Naive thymus-derived CD4-positive, alpha-beta T cell (primary cell): Measurements from ENCODE around the gene IL15. TPM values are rescaled to one million over a fixed set of nuclear protein-coding genes. Genes with fewer than 3 reads are reported as not detected.

ENCODE experiments used
- ATAC-seq: fragments of 150-1000 bp; cut with Tn5 transposase; 2 replicates; pipeline ENCODE4 v1.10.0; 2021; ENCODE audit warnings: mild to moderate bottlenecking, moderate library complexity
- CTCF ChIA-PET: fragments of 350-600 bp; sonication (Branson Sonifier 250); formaldehyde crosslinking; loops from one replicate; lab custom pipeline; 2021; ENCODE audit warnings: antibody characterized with exemption; lab: Charles Lee
- POLR2A ChIA-PET: fragments of 350-600 bp; sonication (Branson Sonifier 250); formaldehyde crosslinking; loops from one replicate; lab custom pipeline; 2021; ENCODE audit warnings: antibody characterized with exemption, inconsistent platforms; lab: Charles Lee
- DNase-seq, 9 donors: peaks; one replicate each; pipeline versions ENCODE4 v3.0.0 to v3.0.0-alpha.2; 2020 to 2022; ENCODE audit warnings: mixed read lengths in 1 of 9
- H3K27ac ChIP-seq: one replicate; pipeline ENCODE4 v1.7.0; 2013; ENCODE audit warnings: mild to moderate bottlenecking, low read depth, low read length, moderate library complexity
- H3K27me3 ChIP-seq, 2 donors: one replicate each; pipeline ENCODE4 v1.7.0; 2013; ENCODE audit warnings: low read length in 2 of 2, mild to moderate bottlenecking in 2 of 2, moderate library complexity in 2 of 2; ENCODE audit not compliant: control insufficient read depth in 2 of 2, insufficient read depth in 2 of 2
- H3K36me3 ChIP-seq, 3 experiments: 1 replicate in 2 of 3; 2 replicates in 1 of 3; pipeline ENCODE4 v1.7.0; 2013; ENCODE audit warnings: low read length in 3 of 3, mild to moderate bottlenecking in 3 of 3, moderate library complexity in 1 of 3; ENCODE audit not compliant: insufficient read depth in 3 of 3, control insufficient read depth in 2 of 3
- H3K4me1 ChIP-seq, 2 donors: one replicate each; pipeline ENCODE4 v1.7.0; 2013; ENCODE audit warnings: low read length in 2 of 2, mild to moderate bottlenecking in 2 of 2, moderate library complexity in 1 of 2; ENCODE audit not compliant: control insufficient read depth in 2 of 2, insufficient read depth in 2 of 2
- H3K4me3 ChIP-seq: 2 replicates; pipeline ENCODE4 v1.7.0; 2013; ENCODE audit warnings: mild to moderate bottlenecking, low read length
- H3K9me3 ChIP-seq, 3 experiments: 1 replicate in 2 of 3; 2 replicates in 1 of 3; pipeline ENCODE4 v1.7.0; 2013; ENCODE audit warnings: low read length in 3 of 3; ENCODE audit not compliant: control insufficient read depth in 2 of 3
- H3K27ac Mint-ChIP-seq, 9 donors: one replicate each; pipeline ENCODE4 v1.8.0; 2020 to 2022; ENCODE audit warnings: mixed read lengths in 9 of 9, mild to moderate bottlenecking in 8 of 9, moderate library complexity in 5 of 9, inconsistent platforms in 2 of 9
- H3K27me3 Mint-ChIP-seq, 5 donors: one replicate each; pipeline ENCODE4 v1.8.0; 2021 to 2022; ENCODE audit warnings: mixed read lengths in 5 of 5, mild to moderate bottlenecking in 1 of 5
- H3K36me3 Mint-ChIP-seq, 5 donors: one replicate each; pipeline ENCODE4 v1.8.0; 2020 to 2022; ENCODE audit warnings: mixed read lengths in 5 of 5, mild to moderate bottlenecking in 3 of 5, inconsistent platforms in 1 of 5
- H3K4me1 Mint-ChIP-seq, 7 donors: one replicate each; pipeline ENCODE4 v1.8.0; 2020 to 2022; ENCODE audit warnings: mixed read lengths in 7 of 7, mild to moderate bottlenecking in 3 of 7, inconsistent platforms in 1 of 7
- H3K4me3 Mint-ChIP-seq, 10 donors: one replicate each; pipeline ENCODE4 v1.8.0; 2020 to 2022; ENCODE audit warnings: mild to moderate bottlenecking in 10 of 10, mixed read lengths in 10 of 10, moderate library complexity in 6 of 10, inconsistent platforms in 2 of 10
- H3K9me3 Mint-ChIP-seq, 11 donors: one replicate each; pipeline ENCODE4 v1.8.0; 2020 to 2022; ENCODE audit warnings: mixed read lengths in 11 of 11, mild to moderate bottlenecking in 4 of 11, inconsistent platforms in 1 of 11, moderate library complexity in 1 of 11
- intact Hi-C, 2 donors: fragments of 100-400 bp; cut with micrococcal nuclease; formaldehyde crosslinking; loops; one replicate each; pipeline ENCODE4 v1.15.1; 2023
- polyA plus RNA-seq, 2 donors: library from polyadenylated mRNA; unstranded; fragments of 300-500 nt; fragmentation: Illumina TruSeq; gene quantifications; one replicate each; pipeline ENCODE4 v1.2.3, GENCODE V29; 2021
- total RNA-seq, 6 experiments: library from RNA in 5 of 6; stranded (reverse) in 5 of 6; gene quantifications; 1 replicate in 5 of 6; 2 replicates in 1 of 6; pipeline ENCODE4 v1.2.3 and lab custom pipeline; 2021 to 2026

Gene IL15
- total and polyA plus RNA-seq, 7 experiments from 2014 or later: 0.47 to 8.7 (median 0.64) TPM

DNA sequence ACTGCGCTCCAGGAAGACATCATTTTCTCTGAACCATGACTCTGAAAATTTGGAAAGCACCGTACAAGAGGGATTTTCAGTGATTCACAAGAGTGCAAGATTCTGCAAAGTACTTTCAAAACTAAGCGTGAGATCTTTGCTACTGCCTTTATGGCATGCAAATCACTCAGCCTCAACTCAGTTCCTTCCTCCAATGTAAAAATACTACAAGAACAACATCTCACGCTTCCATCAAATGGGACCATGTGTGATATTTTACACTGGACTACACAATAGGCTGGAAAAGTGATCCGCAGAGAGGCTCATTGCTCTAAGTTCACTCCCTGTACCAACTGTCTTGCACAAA is 674 bp upstream of the IL15 start:
- intact Hi-C loops: loop anchor here (1.0 to 5.0 kb wide), 3 partner anchors 415 to 1547 kb away; partner anchors contain the start of genes INPP4B (in 2 of the 2), USP38 (in 1 of the 2) and ZNF330 (in 1 of the 2)
- no peak for ATAC-seq

DNA sequence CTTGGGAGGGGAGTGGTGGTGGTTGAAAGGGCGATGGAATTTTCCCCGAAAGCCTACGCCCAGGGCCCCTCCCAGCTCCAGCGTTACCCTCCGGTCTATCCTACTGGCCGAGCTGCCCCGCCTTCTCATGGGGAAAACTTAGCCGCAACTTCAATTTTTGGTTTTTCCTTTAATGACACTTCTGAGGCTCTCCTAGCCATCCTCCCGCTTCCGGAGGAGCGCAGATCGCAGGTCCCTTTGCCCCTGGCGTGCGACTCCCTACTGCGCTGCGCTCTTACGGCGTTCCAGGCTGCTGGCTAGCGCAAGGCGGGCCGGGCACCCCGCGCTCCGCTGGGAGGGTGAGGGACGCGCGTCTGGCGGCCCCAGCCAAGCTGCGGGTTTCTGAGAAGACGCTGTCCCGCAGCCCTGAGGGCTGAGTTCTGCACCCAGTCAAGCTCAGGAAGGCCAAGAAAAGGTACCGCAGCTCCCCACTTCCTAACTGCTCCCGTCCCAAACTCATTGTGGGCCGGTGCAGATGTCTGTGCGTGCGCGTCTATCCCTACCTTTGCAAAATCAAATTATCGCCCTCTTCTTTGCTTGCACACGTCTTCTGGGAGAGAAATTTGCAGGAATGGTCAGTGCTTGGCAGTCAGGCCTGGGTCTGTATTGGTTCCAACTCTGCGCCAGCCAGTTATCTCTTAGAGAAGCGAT is 533 bp downstream of the IL15 start:
- peaks cover 0 to 3% (median 0%) of the 10 kb centered on the region in 5 donors for H3K36me3 Mint-ChIP-seq
- peak overlapping the region in 6 of 9 donors; percentile 7 to 85 (median 72) for H3K27ac Mint-ChIP-seq
- Histone ChIP-seq H3K36me3 (peaks cover 0 to 7% (median 0%) of the 10 kb centered on the region in 3 experiments), H3K4me1 (peaks cover 2 to 10% of the 10 kb centered on the region in 2 donors), H3K27me3 (no peaks in the 10 kb centered on the region), H3K27ac (peak overlapping the region; percentile 40), H3K9me3 (no peaks in the 10 kb centered on the region), H3K4me3 (peak overlapping the region; percentile 80)
- peaks cover 8 to 25% (median 16%) of the 10 kb centered on the region in 7 donors for H3K4me1 Mint-ChIP-seq
- H3K4me3 Mint-ChIP-seq: peak overlapping the region; percentile 80 to 98 (median 95)
- H3K27me3 Mint-ChIP-seq: peaks cover 5 to 51% (median 14%) of the 10 kb centered on the region in 5 donors
- no peaks in the 10 kb centered on the region for H3K9me3 Mint-ChIP-seq
- CTCF ChIA-PET: no interaction called here
- POLR2A ChIA-PET: no interaction called here
- intact Hi-C loops: loop anchor here (1.0 to 5.0 kb wide), 3 partner anchors 417 to 1545 kb away; partner anchors contain the start of genes INPP4B (in 2 of the 2), USP38 (in 1 of the 2) and ZNF330 (in 1 of the 2)
- DNase-seq (peak in 6 of 9 donors; percentile 0 to 38 (median 13)), ATAC-seq (peak; percentile 63)

More for the DNA sequence above, 674 bp upstream of the IL15 start:
- H3K27me3 ChIP-seq: no peaks in the 10 kb centered on the region
- peak overlapping the region; percentile 80 to 98 (median 95) for H3K4me3 Mint-ChIP-seq
- H3K9me3 ChIP-seq: no peaks in the 10 kb centered on the region
- H3K9me3 Mint-ChIP-seq: no peaks in the 10 kb centered on the region
- peaks cover 11 to 53% (median 15%) of the 10 kb centered on the region in 5 donors for H3K27me3 Mint-ChIP-seq
- peaks cover 8 to 25% (median 15%) of the 10 kb centered on the region in 7 donors for H3K4me1 Mint-ChIP-seq
- no peak overlapping the region for H3K27ac ChIP-seq
- H3K36me3 Mint-ChIP-seq: peaks cover 0 to 3% (median 0%) of the 10 kb centered on the region in 5 donors
- POLR2A ChIA-PET: no interaction called here
- H3K4me3 ChIP-seq: peak overlapping the region; percentile 80
- H3K27ac Mint-ChIP-seq: peak overlapping the region in 3 of 9 donors; percentile 18 to 65 (median 50)
- CTCF ChIA-PET: no interaction called here
- peaks cover 0 to 7% (median 0%) of the 10 kb centered on the region in 3 experiments for H3K36me3 ChIP-seq
- H3K4me1 ChIP-seq: peaks cover 2 to 10% of the 10 kb centered on the region in 2 donors
- DNase-seq: no peak

DNA sequence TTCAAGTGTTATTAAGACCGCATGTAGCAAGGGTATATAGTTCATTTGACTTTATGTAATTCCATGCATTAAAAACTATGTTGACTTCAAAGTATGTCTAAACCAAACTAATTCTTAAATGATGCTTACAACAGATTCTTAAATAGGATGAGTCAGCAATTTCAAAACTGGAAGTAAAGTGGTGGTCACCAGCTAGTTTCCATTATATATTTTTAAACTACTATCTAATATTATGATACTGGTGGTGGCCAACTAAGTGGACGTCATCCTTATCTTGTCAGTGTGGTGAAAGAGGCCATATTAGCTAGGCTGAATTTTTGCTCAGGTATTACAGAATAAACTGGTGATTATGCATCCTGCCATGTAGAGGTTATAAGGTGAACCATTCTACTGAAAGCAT is 1.2 kb downstream of the IL15 start:
- peaks cover 0 to 3% (median 0%) of the 10 kb centered on the region in 5 donors for H3K36me3 Mint-ChIP-seq
- ChIA-PET POLR2A (no interaction called here), CTCF (no interaction called here)
- intact Hi-C loops: loop anchor here (5.0 kb wide), 2 partner anchors 1210 to 1545 kb away; partner anchors contain the start of genes INPP4B (in 2 of the 2) and USP38 (in 1 of the 2)
- peak overlapping the region; percentile 80 to 98 (median 95) for H3K4me3 Mint-ChIP-seq
- Histone ChIP-seq H3K4me1 (peaks cover 2 to 10% of the 10 kb centered on the region in 2 donors), H3K27ac (no peak overlapping the region), H3K27me3 (no peaks in the 10 kb centered on the region), H3K4me3 (peak overlapping the region; percentile 80), H3K36me3 (peaks cover 0 to 7% (median 0%) of the 10 kb centered on the region in 3 experiments), H3K9me3 (no peaks in the 10 kb centered on the region)
- H3K9me3 Mint-ChIP-seq: no peaks in the 10 kb centered on the region
- ATAC-seq: no peak
- peaks cover 5 to 51% (median 14%) of the 10 kb centered on the region in 5 donors for H3K27me3 Mint-ChIP-seq
- peaks cover 8 to 25% (median 16%) of the 10 kb centered on the region in 7 donors for H3K4me1 Mint-ChIP-seq
- no peak for DNase-seq
- peak overlapping the region in 2 of 9 donors; percentile 74 to 76 for H3K27ac Mint-ChIP-seq

DNA sequence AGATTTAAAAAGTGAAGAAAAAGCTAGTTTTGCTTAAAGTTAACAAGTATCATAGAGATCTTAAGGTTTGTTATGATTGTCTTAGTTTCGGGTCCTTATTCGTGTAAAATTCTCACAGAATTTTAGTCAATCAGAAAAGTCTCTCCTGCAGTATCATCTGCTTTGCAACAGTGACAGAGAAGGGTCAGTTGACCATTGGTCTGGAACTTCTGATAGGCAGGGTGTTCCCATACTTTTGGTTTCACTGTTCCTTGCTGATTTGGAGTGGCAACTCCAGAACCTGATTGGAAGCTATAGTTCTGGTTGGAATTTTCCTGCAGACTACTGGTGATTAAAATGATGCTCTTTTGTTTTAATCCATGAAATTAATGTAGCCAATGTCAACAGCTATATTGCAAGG is 1.8 kb downstream of the IL15 start:
- peaks cover 8 to 25% (median 16%) of the 10 kb centered on the region in 7 donors for H3K4me1 Mint-ChIP-seq
- ChIA-PET POLR2A (no interaction called here), CTCF (no interaction called here)
- H3K27me3 Mint-ChIP-seq: peaks cover 5 to 48% (median 14%) of the 10 kb centered on the region in 5 donors
- no peaks in the 10 kb centered on the region for H3K27me3 ChIP-seq
- no peaks in the 10 kb centered on the region for H3K9me3 Mint-ChIP-seq
- no peak overlapping the region for H3K27ac ChIP-seq
- H3K36me3 ChIP-seq: peaks cover 0 to 7% (median 0%) of the 10 kb centered on the region in 3 experiments
- intact Hi-C loops: loop anchor here (5.0 kb wide), 2 partner anchors 1209 to 1544 kb away; partner anchors contain the start of genes INPP4B (in 2 of the 2) and USP38 (in 1 of the 2)
- peak overlapping the region in 1 of 9 donors; percentile 21 for H3K27ac Mint-ChIP-seq
- peaks cover 2 to 10% of the 10 kb centered on the region in 2 donors for H3K4me1 ChIP-seq
- no peaks in the 10 kb centered on the region for H3K9me3 ChIP-seq
- no peak for ATAC-seq
- H3K4me3 ChIP-seq: no peak overlapping the region
- DNase-seq: no peak
- H3K36me3 Mint-ChIP-seq: peaks cover 0 to 3% (median 0%) of the 10 kb centered on the region in 5 donors
- peak overlapping the region in 4 of 10 donors; percentile 7 to 96 (median 10) for H3K4me3 Mint-ChIP-seq

DNA sequence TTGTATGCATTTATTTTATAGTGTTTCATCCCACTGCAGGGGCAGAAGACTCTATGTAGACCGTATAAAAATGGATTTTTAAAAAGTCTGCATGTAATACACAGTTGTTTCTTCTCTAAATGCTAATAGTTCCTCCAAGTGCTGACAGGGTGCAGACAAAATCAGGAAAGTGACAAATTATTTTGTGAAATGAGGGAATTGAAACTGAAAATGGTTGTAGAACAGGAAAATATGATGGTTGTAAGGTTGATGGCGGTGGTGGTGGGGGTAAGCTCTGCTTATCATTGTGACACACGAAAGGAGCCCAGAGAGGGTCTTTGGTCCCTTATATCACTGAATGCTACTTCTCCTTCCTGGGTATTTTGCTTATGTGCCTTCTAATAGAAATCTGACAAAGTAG is 4.3 kb downstream of the IL15 start:
- DNase-seq: no peak
- Mint-ChIP-seq H3K4me3 (no peak overlapping the region), H3K9me3 (peaks cover 0 to 5% (median 0%) of the 10 kb centered on the region in 11 donors)

DNA sequence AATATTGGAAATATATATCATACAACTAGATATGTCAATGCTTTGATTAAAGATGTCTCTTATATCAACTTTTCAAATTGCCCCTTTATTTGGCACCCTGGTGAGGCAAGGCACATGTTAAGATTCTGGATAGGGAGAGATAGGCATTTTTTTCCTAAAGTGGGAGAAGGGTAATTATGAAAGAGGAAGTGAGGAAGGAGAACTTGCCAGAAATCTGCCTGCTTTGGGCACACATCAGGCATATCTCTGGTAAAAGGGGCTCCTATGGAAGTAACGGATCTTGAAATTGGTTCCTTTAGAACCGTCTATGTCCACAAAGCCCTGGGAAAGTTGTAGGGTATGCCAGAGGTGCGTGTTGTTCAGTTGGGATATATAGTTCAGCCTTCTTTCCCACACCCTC is 5.7 kb downstream of the IL15 start:
- no peak overlapping the region for H3K27ac ChIP-seq
- Mint-ChIP-seq H3K27ac (no peak overlapping the region), H3K9me3 (peaks cover 0 to 5% (median 0%) of the 10 kb centered on the region in 11 donors), H3K27me3 (peaks cover 5 to 42% (median 18%) of the 10 kb centered on the region in 5 donors), H3K4me3 (no peak overlapping the region), H3K36me3 (no peaks in the 10 kb centered on the region), H3K4me1 (peaks cover 4 to 19% (median 11%) of the 10 kb centered on the region in 7 donors)
- DNase-seq (no peak), ATAC-seq (no peak)
- no peak overlapping the region for H3K4me3 ChIP-seq
- no peaks in the 10 kb centered on the region for H3K27me3 ChIP-seq
- no peaks in the 10 kb centered on the region for H3K9me3 ChIP-seq
- peaks cover 2 to 9% of the 10 kb centered on the region in 2 donors for H3K4me1 ChIP-seq
- H3K36me3 ChIP-seq: no peaks in the 10 kb centered on the region
- ChIA-PET CTCF (no interaction called here), POLR2A (no interaction called here)
- intact Hi-C loops: no loop called here

More for the DNA sequence above, 4.3 kb downstream of the IL15 start:
- peaks cover 2 to 10% of the 10 kb centered on the region in 2 donors for H3K4me1 ChIP-seq
- intact Hi-C loops: no loop called here
- no peaks in the 10 kb centered on the region for H3K9me3 ChIP-seq
- POLR2A ChIA-PET: no interaction called here
- ATAC-seq: no peak
- H3K4me3 ChIP-seq: no peak overlapping the region
- CTCF ChIA-PET: no interaction called here
- no peak overlapping the region for H3K27ac Mint-ChIP-seq
- H3K27ac ChIP-seq: no peak overlapping the region
- peaks cover 8 to 23% (median 16%) of the 10 kb centered on the region in 7 donors for H3K4me1 Mint-ChIP-seq
- peaks cover 0 to 7% (median 0%) of the 10 kb centered on the region in 3 experiments for H3K36me3 ChIP-seq
- H3K27me3 Mint-ChIP-seq: peaks cover 5 to 48% (median 14%) of the 10 kb centered on the region in 5 donors
- H3K36me3 Mint-ChIP-seq: peaks cover 0 to 3% (median 0%) of the 10 kb centered on the region in 5 donors
- no peaks in the 10 kb centered on the region for H3K27me3 ChIP-seq
